Uterus (tissue), 2 donors: ENCODE data around the gene ABLIM2.

Source experiments
- POLR2A ChIP-seq, 2 donors: fragments of 450-650 bp; IDR thresholded peaks; one replicate each; pipeline ENCODE4 v1.6.1; 2016; ENCODE audit warnings: antibody characterized with exemption in 2 of 2, mild to moderate bottlenecking in 1 of 2, moderate library complexity in 1 of 2
- TF ChIP-seq, protein P1 (sequence below), 4 experiments: fragments of 200-600 bp in 2 of 4; fragments of 450-650 bp in 2 of 4; sonication (generic) in 2 of 4; IDR thresholded peaks; one replicate each; pipeline ENCODE4 v1.5.1; 2016 to 2019; ENCODE audit warnings: antibody characterized with exemption in 4 of 4, mild to moderate bottlenecking in 2 of 4, moderate library complexity in 1 of 4

GRCh38 chr4:8079031-8079885 lies 79.4 kb downstream of the ABLIM2 start:
- TF ChIP-seq, protein P1, sequence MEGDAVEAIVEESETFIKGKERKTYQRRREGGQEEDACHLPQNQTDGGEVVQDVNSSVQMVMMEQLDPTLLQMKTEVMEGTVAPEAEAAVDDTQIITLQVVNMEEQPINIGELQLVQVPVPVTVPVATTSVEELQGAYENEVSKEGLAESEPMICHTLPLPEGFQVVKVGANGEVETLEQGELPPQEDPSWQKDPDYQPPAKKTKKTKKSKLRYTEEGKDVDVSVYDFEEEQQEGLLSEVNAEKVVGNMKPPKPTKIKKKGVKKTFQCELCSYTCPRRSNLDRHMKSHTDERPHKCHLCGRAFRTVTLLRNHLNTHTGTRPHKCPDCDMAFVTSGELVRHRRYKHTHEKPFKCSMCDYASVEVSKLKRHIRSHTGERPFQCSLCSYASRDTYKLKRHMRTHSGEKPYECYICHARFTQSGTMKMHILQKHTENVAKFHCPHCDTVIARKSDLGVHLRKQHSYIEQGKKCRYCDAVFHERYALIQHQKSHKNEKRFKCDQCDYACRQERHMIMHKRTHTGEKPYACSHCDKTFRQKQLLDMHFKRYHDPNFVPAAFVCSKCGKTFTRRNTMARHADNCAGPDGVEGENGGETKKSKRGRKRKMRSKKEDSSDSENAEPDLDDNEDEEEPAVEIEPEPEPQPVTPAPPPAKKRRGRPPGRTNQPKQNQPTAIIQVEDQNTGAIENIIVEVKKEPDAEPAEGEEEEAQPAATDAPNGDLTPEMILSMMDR (IDR thresholded peaks at IDR 0.05): no peak
- TF ChIP-seq POLR2A (IDR thresholded peaks at IDR 0.05): no peak
